Fibroblast of the conjunctiva (primary cell): Measurements from ENCODE around the gene B3GALT5.

Source experiments
- DNase-seq: peaks from one replicate; pipeline ENCODE4 v3.0.0-alpha.2; 2010; ENCODE audit warnings: low read depth

The B3GALT5 gene

DNA sequence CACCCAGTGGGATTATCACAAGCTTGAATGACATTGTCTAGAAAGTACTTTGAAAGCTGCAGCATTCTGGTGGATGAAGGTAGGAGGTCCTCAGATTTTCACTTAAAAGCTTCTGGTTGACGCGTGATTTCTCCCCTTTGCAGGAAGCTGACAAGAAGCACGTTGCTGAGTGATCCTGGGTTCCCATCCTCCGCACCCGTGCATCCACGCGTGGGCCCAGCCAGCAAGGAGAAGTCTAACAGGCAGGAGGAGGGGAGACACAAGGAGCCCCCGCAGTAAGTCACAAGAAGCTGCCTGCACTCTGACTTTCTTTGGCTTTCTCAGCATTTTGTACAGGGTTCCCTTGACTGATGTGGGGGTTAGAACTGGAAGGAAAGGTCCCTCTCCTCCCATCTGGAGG lies 7.8 kb upstream of the B3GALT5 start:
- DNase-seq, result no peak

GRCh38 chr21:39610703-39611102 lies 2.0 kb upstream of the B3GALT5 start:
- no peak for DNase-seq

DNA sequence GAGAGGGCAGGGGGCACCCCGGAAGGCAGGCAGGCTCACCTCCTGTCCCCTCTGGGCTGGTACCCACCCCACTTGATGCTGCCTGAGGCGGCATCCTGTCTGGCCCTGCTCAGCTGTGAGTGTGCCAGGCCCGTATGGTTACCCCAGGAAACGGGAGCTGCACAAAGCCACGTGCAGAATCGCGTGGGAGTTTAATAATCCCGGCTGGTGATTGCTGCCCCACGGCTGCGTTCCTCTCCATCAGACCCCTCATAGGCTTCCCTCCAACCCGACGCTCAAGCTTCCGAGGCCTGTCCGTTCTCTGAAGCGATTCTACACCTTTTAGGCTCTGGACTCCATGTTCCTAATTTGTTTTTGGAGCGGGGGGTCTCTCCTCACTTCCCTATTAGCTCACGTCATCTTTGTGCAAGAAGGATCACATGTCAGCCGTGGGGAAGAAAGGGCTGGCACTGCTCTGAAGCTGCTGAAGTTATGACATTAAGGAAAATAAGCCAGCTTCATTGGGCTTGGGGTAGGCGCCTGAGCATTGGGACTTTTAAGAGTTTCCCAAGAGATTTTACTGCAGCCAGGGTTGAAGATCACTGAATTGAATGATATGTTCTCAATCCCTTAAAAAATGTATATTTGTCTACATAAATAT lies 1.1 kb upstream of the B3GALT5 start:
- no peak for DNase-seq

- no peak for DNase-seq
These were observed 548 bp downstream of the B3GALT5 start for GRCh38 chr21:39613041-39613934.

DNA sequence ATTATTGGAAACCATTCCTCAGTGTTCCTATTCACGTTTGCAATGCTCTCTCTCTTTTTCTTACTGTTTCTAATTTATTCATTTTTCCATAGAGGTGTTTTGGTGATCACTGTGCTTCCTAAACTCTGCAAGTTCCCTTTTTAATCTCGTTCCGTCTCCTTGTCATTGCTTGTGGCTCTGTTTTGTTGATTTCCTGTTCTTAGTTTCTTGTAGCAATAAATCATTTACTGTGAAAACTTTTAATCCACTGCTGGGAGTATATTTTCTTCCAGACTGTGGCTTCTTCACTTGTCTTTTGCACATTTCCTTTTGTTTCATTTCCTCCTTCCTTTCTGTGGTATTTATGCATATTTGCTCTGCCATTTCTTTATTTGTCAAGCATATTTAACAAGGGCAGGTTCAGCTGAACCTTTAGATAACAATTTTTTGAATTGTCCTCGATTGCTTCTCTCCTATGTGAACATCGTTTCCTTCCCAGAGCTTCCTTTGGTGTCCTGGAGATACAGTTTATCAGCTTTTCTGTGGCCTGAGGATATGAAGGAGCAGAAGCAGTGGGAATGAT lies 3.6 kb downstream of the B3GALT5 start:
- DNase-seq, result no peak

DNA sequence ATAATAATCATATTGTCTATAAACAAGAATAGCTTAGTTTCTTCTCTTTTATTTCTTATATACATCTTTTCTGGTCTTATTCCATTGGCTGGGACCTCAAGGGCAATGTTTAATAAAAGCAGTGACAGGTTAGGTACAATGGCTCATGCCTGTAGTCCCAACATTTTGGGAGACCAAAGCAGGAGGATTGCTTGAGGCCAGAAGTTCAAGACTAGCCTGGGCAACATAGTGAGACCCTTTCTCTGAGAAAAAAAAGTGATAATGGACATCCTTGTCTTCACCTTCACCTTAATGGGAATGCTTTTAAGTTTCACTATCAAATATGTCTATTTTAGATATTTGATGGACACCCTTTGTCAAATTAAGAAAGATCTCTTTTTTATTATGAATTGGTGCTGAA lies 8.1 kb downstream of the B3GALT5 start:
- DNase-seq, result no peak

DNA sequence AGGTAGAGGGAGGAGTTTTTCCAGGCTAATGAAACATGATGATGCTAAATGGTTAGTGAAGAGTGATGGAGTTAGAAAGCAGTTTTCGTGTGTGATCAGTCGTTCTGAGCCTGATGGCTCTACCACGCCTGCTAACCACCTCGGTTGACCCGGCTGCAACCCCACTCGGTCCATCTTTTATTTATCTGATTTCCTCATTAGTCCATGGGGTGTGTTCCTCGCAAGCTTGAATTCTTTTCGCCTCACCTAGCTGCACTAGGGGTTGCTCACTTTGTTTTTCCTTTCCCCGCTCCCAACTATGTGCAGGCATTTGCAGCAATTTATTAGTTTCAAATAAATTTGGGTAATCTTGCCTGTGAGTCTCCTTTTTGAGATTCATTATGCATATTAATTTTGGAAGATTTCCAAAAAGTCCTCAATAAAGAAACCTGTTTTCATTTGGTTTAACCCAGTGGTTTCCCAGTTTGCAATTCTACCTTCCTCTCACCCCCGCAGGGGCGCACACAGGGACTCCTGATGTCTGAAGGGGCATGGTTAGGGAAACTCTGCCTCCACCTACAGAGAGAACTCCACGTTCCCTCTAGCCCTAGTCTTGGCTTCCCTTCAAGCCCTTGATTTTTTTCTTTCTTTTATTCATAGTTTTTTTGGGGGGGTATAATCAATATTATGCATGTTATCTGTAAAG lies 12.6 kb downstream of the B3GALT5 start:
- DNase-seq, result no peak

- DNase-seq, result no peak
These were observed 15.6 kb downstream of the B3GALT5 start for GRCh38 chr21:39628385-39628784.

- DNase-seq, result no peak
These were observed 17.5 kb downstream of the B3GALT5 start for GRCh38 chr21:39630191-39630591.

DNA sequence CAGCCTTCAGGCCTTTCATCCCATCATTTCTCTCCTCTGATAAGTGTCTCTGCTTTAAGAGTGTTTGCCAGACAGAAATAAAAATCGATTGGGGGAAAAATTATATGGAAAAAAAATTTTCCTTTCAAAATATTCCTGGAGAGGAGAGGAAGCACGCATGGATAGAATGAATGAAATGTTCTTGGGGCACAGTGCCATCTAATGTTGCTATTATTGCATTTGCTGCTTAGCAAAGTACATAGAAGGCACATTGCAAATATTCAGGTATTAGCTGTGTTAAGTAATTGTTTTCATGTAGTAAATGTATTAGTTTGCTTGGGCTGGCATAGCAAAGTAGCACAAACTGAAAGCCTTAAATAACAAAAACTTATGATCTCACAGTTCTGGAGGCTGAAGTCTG lies 18.1 kb downstream of the B3GALT5 start:
- DNase-seq, result no peak

DNA sequence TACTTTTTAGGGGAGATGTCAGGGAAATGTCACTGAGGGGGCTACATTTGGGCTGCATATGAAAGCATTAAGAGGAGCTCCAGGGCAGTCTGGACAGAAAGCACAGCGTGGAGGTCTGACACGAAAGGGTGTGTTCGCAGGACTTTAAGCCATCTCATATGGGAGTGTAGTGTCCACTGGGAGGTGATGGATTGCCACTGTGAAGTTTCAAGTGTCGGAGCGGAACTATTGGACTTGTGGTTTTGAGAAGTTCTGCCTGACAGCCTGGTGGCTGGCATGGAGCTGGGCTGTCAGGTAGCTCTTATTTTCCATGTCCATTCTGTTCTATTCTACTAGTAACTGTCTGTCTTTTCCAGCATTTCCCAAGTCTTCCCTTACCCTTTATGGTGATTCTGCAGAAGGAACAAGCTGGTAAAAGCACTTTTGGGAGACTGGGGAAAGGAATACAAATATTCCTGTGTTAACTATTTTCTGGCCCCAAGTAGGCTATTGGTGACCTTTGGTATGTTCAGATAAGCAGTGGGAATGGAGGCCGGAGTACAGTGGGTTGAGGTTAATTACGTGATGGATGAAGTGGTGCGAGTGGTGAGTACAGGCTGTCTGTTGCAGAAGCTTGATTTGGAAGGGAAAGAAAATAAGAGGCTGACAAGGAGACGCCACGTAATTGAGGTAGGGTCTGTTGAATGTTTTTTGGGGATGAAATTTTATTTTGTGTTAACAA lies 19.3 kb downstream of the B3GALT5 start:
- no peak for DNase-seq

DNA sequence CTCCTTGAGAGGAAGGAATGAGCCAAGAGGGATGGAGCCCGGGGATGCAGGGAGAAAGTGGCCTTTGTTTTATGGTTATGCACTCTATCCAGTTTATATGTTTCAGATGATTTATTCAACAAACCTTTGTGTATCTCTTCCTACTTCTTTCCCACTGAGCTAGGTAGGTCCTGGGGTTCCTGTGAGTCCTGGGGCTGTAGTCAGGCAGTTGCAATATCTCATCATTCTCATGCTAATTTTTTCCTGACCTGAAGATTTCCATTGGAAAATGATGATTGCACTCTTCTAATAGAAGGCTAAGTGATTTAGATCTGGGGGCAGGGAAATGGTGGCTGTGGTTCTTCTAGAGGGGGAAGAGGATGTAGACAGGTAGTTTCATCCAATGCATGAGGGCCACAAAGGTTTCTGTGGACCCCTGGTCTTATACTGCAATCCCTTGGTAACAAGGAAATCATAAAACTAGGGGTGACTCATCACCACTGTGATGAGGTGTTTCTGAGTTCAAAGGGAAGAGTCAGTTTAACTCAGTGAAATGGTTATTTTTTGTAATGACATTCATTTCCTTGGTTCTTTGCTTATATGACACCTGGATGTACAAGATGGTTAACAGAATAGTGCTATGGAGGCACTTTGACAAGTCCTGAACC lies 20.2 kb downstream of the B3GALT5 start:
- DNase-seq, result peak; percentile 23

GRCh38 chr21:39633770-39634181 lies 21.0 kb downstream of the B3GALT5 start:
- peak; percentile 84 for DNase-seq

- no peak for DNase-seq
These were observed 21.8 kb downstream of the B3GALT5 start for GRCh38 chr21:39634507-39634906.

- no peak for DNase-seq
These were observed 24.6 kb downstream of the B3GALT5 start for GRCh38 chr21:39637197-39637970.

GRCh38 chr21:39637971-39638240 lies 25.2 kb downstream of the B3GALT5 start:
- no peak for DNase-seq

DNA sequence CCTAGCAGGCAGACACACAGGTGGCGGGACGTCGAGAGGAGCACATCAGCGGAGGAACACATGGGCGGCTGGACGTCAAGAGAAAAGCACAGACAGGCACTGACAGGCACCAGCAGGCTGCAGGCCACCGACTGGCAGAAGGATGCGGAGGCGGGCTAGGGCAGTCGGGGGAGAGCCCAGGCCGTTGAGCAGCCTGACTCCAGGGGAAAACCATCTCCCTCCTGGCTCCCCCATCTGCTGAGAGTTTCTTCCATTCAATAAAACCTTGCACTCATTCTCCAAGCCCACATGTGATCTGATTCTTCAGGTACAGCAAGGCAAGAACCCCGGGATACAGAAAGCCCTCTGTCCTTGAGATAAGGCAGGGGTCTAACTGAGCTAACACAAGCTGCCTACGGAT lies 25.5 kb downstream of the B3GALT5 start:
- DNase-seq, result no peak

- no peak for DNase-seq
These were observed 28.0 kb downstream of the B3GALT5 start for GRCh38 chr21:39640754-39641153.

- DNase-seq, result no peak
These were observed 29.2 kb downstream of the B3GALT5 start for GRCh38 chr21:39641827-39642450.

DNA sequence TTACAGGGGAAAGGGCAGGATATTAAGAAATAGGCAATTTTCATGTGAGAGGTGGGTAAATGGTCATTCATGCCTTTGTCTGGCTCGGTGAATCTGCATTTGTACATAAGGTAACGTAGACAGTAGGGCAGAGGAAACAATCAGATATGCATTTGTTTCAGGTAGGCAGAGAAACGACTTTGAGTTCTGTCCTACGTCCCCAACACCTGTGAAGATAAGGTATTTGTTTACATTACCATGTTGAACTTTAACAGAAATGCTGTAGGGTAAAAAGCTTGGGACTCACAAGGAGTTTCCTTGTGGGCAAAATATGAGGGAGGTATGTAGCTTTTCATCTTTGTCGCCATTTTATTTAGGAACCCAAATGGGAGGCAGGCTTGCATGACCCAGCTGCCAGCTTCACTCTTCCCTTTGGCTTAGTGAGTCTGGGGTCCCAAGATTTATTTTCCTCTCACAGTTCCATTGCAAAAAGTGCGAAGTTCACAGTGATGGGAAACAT lies 31.4 kb downstream of the B3GALT5 start:
- DNase-seq, result no peak
